ENCODE measurements around the gene IKZF5. TPM values are rescaled to one million over a fixed set of nuclear protein-coding genes. Genes with fewer than 3 reads are reported as not detected.

IKZF5 gene
- total RNA-seq, 2 donors from 2014 or later, result 8.5 to 14.5 TPM

DNA sequence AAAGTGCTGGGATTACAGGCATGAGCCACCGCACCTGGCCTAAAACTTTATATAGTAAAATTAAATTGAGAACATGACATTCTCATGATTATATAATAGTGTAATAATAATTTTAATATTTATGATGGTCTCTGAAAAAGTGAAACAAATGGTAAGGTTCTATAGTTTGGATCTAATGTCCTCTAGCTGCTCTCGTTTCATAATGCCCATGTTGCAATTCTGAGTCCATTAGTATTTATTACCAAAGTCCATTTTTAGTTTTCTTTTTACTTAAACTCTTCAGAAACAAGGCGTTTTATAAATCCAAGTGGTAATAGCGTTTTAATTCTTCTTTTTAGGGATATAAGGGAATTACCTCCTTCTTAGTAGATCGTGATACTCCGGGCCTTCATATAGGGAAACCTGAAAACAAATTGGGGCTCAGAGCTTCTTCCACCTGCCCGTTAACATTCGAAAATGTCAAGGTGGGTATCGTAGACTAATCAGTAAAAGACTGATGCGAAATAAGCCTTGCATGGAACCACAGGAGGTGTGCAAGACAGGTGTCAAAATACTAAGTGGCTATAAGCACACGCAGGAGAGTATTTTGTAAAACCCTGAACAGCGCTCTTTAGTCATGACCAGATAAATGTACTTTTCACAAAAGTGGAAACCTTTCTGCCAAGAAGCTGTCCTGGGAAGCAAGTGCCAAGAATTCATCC, 34.3 kb upstream of the IKZF5 start:
- Histone ChIP-seq H3K27ac (no peak overlapping the region), H3K4me3 (no peak overlapping the region), H3K27me3 (replicated peaks; ENCODE audit: insufficient read depth) (no peaks in the 10 kb centered on the region), H3K4me1 (ENCODE audit: control insufficient read depth in 1 of 2, low read depth in 2 of 2) (no peaks in the 10 kb centered on the region), H3K9me3 (no peaks in the 10 kb centered on the region), H3K36me3 (peaks cover 14% of the 10 kb centered on the region)
- TF ChIP-seq CTCF (IDR thresholded peaks at IDR 0.05), result no peak
- DNase-seq (ENCODE audit: low spot score) (no peak), ATAC-seq (ENCODE audit: insufficient number of reproducible peaks, low FRiP score, low read depth) (no peak)

- TF ChIP-seq CTCF (IDR thresholded peaks at IDR 0.05), result no peak
- Histone ChIP-seq H3K4me3 (no peak overlapping the region), H3K36me3 (peaks cover 19% of the 10 kb centered on the region), H3K4me1 (ENCODE audit: control insufficient read depth in 1 of 2, low read depth in 2 of 2) (no peaks in the 10 kb centered on the region), H3K27me3 (replicated peaks; ENCODE audit: insufficient read depth) (no peaks in the 10 kb centered on the region), H3K9me3 (no peaks in the 10 kb centered on the region), H3K27ac (no peak overlapping the region)
- no peak for ATAC-seq (ENCODE audit: insufficient number of reproducible peaks, low FRiP score, low read depth)
- DNase-seq (ENCODE audit: low spot score), result no peak
Observed at GRCh38 chr10:123039632-123039930, 31.0 kb upstream of the IKZF5 start.

- Histone ChIP-seq H3K27ac (no peak overlapping the region), H3K4me1 (ENCODE audit: control insufficient read depth in 1 of 2, low read depth in 2 of 2) (no peaks in the 10 kb centered on the region), H3K4me3 (no peak overlapping the region), H3K9me3 (no peaks in the 10 kb centered on the region), H3K36me3 (peaks cover 19% of the 10 kb centered on the region), H3K27me3 (replicated peaks; ENCODE audit: insufficient read depth) (no peaks in the 10 kb centered on the region)
- DNase-seq (ENCODE audit: low spot score) (no peak), ATAC-seq (ENCODE audit: insufficient number of reproducible peaks, low FRiP score, low read depth) (no peak)
- no peak for TF ChIP-seq CTCF (IDR thresholded peaks at IDR 0.05)
Observed at GRCh38 chr10:123038782-123039631, 30.4 kb upstream of the IKZF5 start.

- DNase-seq (ENCODE audit: low spot score) (no peak), ATAC-seq (ENCODE audit: insufficient number of reproducible peaks, low FRiP score, low read depth) (no peak)
- Histone ChIP-seq H3K9me3 (no peaks in the 10 kb centered on the region), H3K4me3 (no peak overlapping the region), H3K27ac (no peak overlapping the region), H3K27me3 (replicated peaks; ENCODE audit: insufficient read depth) (no peaks in the 10 kb centered on the region), H3K4me1 (ENCODE audit: control insufficient read depth in 1 of 2, low read depth in 2 of 2) (no peaks in the 10 kb centered on the region), H3K36me3 (peaks cover 17% of the 10 kb centered on the region)
- TF ChIP-seq CTCF (IDR thresholded peaks at IDR 0.05), result no peak
Observed at GRCh38 chr10:123035467-123036086, 27.0 kb upstream of the IKZF5 start.

GRCh38 chr10:123034332-123034731, 25.7 kb upstream of the IKZF5 start:
- Histone ChIP-seq H3K27ac (no peak overlapping the region), H3K36me3 (peaks cover 14% of the 10 kb centered on the region), H3K4me3 (no peak overlapping the region), H3K9me3 (no peaks in the 10 kb centered on the region), H3K4me1 (ENCODE audit: control insufficient read depth in 1 of 2, low read depth in 2 of 2) (no peaks in the 10 kb centered on the region), H3K27me3 (replicated peaks; ENCODE audit: insufficient read depth) (no peaks in the 10 kb centered on the region)
- no peak for DNase-seq (ENCODE audit: low spot score)
- no peak for TF ChIP-seq CTCF (IDR thresholded peaks at IDR 0.05)
- no peak for ATAC-seq (ENCODE audit: insufficient number of reproducible peaks, low FRiP score, low read depth)
